A549 (cell line): ENCODE data around the gene SH3RF2.

ENCODE experiments used
- EP300 ChIP-seq, 2 experiments: fragments of >200 bp; sonication (Bioruptor Twin); formaldehyde crosslinking; IDR thresholded peaks; 2 replicates in 1 of 2; 3 replicates in 1 of 2; pipeline ENCODE4 v1.6.1; 2016 to 2017
- JUNB ChIP-seq: fragments of >200 bp; sonication (Bioruptor Twin); formaldehyde crosslinking; IDR thresholded peaks from 2 replicates; pipeline ENCODE4 v1.6.1; 2016
- NFE2L2 ChIP-seq: fragments of 150-350 bp; conservative IDR thresholded peaks from 2 replicates; pipeline ENCODE4 v1.6.1; 2014; ENCODE audit warnings: low read length
- PHF8 ChIP-seq: fragments of 200-600 bp; sonication (generic); IDR thresholded peaks from 2 replicates; pipeline ENCODE4 v1.6.1; 2016; ENCODE audit warnings: low read depth, mild to moderate bottlenecking, antibody characterized with exemption, moderate library complexity, borderline replicate concordance
- POLR2A ChIP-seq: IDR thresholded peaks from 2 replicates; pipeline ENCODE4 v1.6.1; 2012; ENCODE audit warnings: mild to moderate bottlenecking, low read length
- RCOR1 ChIP-seq: fragments of 150-350 bp; IDR thresholded peaks from 2 replicates; pipeline ENCODE4 v1.6.1; 2014; ENCODE audit warnings: antibody characterized with exemption, low read length, low read depth
- RNF2 ChIP-seq: fragments of 200-600 bp; sonication (generic); IDR thresholded peaks from 2 replicates; pipeline ENCODE4 v1.6.1; 2016; ENCODE audit warnings: low read depth, mild to moderate bottlenecking, antibody characterized with exemption, moderate library complexity, borderline replicate concordance
- TP53 ChIP-seq: fragments of 250-450 bp; sonication (Bioruptor Pico); IDR thresholded peaks from 2 replicates; pipeline ENCODE4 v1.5.0; 2021; ENCODE audit warnings: mild to moderate bottlenecking, moderate library complexity
- ZFP36 ChIP-seq: fragments of 450-650 bp; IDR thresholded peaks from 2 replicates; pipeline ENCODE4 v1.6.1; 2014; ENCODE audit warnings: borderline replicate concordance; ENCODE audit not compliant: partially characterized antibody
- TF ChIP-seq, protein P1 (sequence below): IDR thresholded peaks from 2 replicates; pipeline ENCODE4 v1.6.1; 2012
- TF ChIP-seq, protein P2 (sequence below): fragments of >200 bp; sonication (Bioruptor Twin); formaldehyde crosslinking; IDR thresholded peaks from 3 replicates; pipeline ENCODE4 v1.5.1; 2016
- TF ChIP-seq, protein P3 (sequence below): IDR thresholded peaks from 2 replicates; pipeline ENCODE4 v1.6.1; 2012; ENCODE audit warnings: low read depth, borderline replicate concordance
- TF ChIP-seq, protein P4 (sequence below): fragments of 200-600 bp; sonication (generic); IDR thresholded peaks from 2 replicates; pipeline ENCODE4 v1.6.1; 2016; ENCODE audit warnings: antibody characterized with exemption, mild to moderate bottlenecking, moderate library complexity
- TF ChIP-seq, protein P5 (sequence below): fragments of 450-650 bp; IDR thresholded peaks from 2 replicates; pipeline ENCODE4 v1.6.1; 2014; ENCODE audit warnings: antibody characterized with exemption

DNA sequence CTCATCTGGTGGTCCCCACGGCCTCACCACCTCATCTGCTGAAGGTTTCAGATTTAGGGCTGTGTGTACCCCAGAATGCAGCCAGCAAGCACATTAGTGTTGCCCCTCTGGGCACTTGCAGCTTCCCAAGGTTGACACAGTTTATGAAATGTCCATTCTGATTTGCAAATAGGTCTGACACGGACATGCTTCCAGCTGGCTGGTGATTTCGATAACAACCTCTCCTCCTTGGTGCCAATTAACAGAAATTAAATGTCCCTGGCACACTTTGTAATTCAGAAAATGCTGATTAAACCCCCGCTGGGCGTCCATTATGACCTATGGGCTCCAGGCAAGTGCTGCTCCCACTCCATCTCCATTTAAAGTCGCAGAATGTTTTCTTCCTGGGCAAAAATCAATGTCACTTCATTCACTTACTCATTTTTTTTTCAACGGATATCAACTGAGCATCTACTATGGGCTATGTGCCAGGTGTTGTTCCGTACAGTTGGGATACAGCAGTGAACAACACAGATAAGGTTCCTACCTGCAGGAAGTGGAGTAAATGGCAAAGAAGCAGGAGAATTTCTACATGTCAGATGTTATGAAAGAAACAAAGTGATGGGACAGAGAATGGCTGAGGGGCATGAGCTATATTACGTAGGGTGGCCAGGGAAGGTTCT is 137.0 kb downstream of the SH3RF2 start:
- TF ChIP-seq EP300 (IDR thresholded peaks at IDR 0.05) (no peak), POLR2A (no peak), ZFP36 (no peak), JUNB (no peak), NFE2L2 (no peak), TP53 (CRISPR knock-in tag) (no peak), RCOR1 (no peak), RNF2 (no peak), PHF8 (no peak)
- TF ChIP-seq, protein P1, sequence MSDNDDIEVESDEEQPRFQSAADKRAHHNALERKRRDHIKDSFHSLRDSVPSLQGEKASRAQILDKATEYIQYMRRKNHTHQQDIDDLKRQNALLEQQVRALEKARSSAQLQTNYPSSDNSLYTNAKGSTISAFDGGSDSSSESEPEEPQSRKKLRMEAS = no peak
- TF ChIP-seq, protein P2, sequence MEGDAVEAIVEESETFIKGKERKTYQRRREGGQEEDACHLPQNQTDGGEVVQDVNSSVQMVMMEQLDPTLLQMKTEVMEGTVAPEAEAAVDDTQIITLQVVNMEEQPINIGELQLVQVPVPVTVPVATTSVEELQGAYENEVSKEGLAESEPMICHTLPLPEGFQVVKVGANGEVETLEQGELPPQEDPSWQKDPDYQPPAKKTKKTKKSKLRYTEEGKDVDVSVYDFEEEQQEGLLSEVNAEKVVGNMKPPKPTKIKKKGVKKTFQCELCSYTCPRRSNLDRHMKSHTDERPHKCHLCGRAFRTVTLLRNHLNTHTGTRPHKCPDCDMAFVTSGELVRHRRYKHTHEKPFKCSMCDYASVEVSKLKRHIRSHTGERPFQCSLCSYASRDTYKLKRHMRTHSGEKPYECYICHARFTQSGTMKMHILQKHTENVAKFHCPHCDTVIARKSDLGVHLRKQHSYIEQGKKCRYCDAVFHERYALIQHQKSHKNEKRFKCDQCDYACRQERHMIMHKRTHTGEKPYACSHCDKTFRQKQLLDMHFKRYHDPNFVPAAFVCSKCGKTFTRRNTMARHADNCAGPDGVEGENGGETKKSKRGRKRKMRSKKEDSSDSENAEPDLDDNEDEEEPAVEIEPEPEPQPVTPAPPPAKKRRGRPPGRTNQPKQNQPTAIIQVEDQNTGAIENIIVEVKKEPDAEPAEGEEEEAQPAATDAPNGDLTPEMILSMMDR = no peak
- TF ChIP-seq, protein P3, sequence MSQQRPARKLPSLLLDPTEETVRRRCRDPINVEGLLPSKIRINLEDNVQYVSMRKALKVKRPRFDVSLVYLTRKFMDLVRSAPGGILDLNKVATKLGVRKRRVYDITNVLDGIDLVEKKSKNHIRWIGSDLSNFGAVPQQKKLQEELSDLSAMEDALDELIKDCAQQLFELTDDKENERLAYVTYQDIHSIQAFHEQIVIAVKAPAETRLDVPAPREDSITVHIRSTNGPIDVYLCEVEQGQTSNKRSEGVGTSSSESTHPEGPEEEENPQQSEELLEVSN = no peak
- TF ChIP-seq, protein P4, sequence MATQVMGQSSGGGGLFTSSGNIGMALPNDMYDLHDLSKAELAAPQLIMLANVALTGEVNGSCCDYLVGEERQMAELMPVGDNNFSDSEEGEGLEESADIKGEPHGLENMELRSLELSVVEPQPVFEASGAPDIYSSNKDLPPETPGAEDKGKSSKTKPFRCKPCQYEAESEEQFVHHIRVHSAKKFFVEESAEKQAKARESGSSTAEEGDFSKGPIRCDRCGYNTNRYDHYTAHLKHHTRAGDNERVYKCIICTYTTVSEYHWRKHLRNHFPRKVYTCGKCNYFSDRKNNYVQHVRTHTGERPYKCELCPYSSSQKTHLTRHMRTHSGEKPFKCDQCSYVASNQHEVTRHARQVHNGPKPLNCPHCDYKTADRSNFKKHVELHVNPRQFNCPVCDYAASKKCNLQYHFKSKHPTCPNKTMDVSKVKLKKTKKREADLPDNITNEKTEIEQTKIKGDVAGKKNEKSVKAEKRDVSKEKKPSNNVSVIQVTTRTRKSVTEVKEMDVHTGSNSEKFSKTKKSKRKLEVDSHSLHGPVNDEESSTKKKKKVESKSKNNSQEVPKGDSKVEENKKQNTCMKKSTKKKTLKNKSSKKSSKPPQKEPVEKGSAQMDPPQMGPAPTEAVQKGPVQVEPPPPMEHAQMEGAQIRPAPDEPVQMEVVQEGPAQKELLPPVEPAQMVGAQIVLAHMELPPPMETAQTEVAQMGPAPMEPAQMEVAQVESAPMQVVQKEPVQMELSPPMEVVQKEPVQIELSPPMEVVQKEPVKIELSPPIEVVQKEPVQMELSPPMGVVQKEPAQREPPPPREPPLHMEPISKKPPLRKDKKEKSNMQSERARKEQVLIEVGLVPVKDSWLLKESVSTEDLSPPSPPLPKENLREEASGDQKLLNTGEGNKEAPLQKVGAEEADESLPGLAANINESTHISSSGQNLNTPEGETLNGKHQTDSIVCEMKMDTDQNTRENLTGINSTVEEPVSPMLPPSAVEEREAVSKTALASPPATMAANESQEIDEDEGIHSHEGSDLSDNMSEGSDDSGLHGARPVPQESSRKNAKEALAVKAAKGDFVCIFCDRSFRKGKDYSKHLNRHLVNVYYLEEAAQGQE = no peak
- TF ChIP-seq, protein P5, sequence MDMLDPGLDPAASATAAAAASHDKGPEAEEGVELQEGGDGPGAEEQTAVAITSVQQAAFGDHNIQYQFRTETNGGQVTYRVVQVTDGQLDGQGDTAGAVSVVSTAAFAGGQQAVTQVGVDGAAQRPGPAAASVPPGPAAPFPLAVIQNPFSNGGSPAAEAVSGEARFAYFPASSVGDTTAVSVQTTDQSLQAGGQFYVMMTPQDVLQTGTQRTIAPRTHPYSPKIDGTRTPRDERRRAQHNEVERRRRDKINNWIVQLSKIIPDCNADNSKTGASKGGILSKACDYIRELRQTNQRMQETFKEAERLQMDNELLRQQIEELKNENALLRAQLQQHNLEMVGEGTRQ = no peak
